Muscle of arm (tissue), 12 donors: Measurements from ENCODE around the gene STIL. TPM values are rescaled to one million over a fixed set of nuclear protein-coding genes. Genes with fewer than 3 reads are reported as not detected.

Source experiments
- polyA plus RNA-seq, 12 donors: library from polyadenylated mRNA; unstranded; fragments of 120-200 nt; gene quantifications; one replicate each; pipeline ENCODE4 v1.2.1, GENCODE V29; 2013; ENCODE audit not compliant: insufficient read length in 12 of 12

The STIL gene
- polyA plus RNA-seq, 12 donors = 2.8 to 7.5 (median 5.4) TPM; not detected in 1

Other genes with a start within 250 kb of the STIL start
- gene CYP4Z1, start 246.9 kb downstream of the STIL start, polyA plus RNA-seq = under 1 TPM in 7 of 12 donors, not detected in 5; 0.11 to 0.70 (median 0.45) TPM
- under 1 TPM in 2 of 12 donors, not detected in 10; 0.12 to 0.29 TPM for gene CYP4A22, start 176.7 kb downstream of the STIL start, polyA plus RNA-seq
- gene PDZK1IP1, start 124.1 kb downstream of the STIL start, polyA plus RNA-seq = under 1 TPM in 6 of 12 donors, not detected in 6; 0.27 to 0.54 (median 0.37) TPM
- 1 to 10 TPM in 11 of 12 donors, not detected in 1; 2.2 to 4.8 (median 3.6) TPM for gene TAL1, start 81.9 kb downstream of the STIL start, polyA plus RNA-seq
- gene CMPK1, start 19.6 kb upstream of the STIL start, polyA plus RNA-seq = 10 to 100 TPM in 11 of 12 donors, not detected in 1; 68.1 to 87.5 (median 79.1) TPM
- gene FOXE3, start 102.1 kb upstream of the STIL start, polyA plus RNA-seq = under 1 TPM in 3 of 12 donors, not detected in 9; 0.08 to 0.26 (median 0.20) TPM
- gene FOXD2, start 123.9 kb upstream of the STIL start, polyA plus RNA-seq = 1 to 10 TPM in 1 of 12 donors, under 1 TPM in 10, not detected in 1; 0.11 to 4.3 (median 0.23) TPM